ENCODE data around the gene CIPC.

Gene CIPC

GRCh38 chr14:77091518-77091917, 6.5 kb upstream of the CIPC start:
- Histone ChIP-seq H3K9ac (ENCODE audit: low read length) (no peak overlapping the region), H2AFZ (ENCODE audit: low read depth, low read length, severe bottlenecking) (no peak overlapping the region), H3K9me2 (replicated peaks; ENCODE audit: insufficient read depth, low read length) (no peaks in the 10 kb centered on the region), H4K20me1 (ENCODE audit: low read depth, low read length) (no peaks in the 10 kb centered on the region), H3K27ac (ENCODE audit: low read depth, low read length) (no peak overlapping the region), H3K36me3 (ENCODE audit: low read length) (no peaks in the 10 kb centered on the region), H3K9me3 (ENCODE audit: insufficient read depth, low read length) (peaks cover 10% of the 10 kb centered on the region; the same call in 1 of the 2 replicates), H3K79me2 (ENCODE audit: insufficient read depth, low read length) (no peaks in the 10 kb centered on the region), H3K4me2 (ENCODE audit: low read depth, low read length, poor library complexity, severe bottlenecking) (no peak overlapping the region), H3K4me3 (ENCODE audit: insufficient read depth, low read length, poor library complexity, severe bottlenecking) (no peak overlapping the region), H3K27me3 (ENCODE audit: low read length) (no peaks in the 10 kb centered on the region), H3F3A (ENCODE audit: insufficient read depth) (peaks cover 6% of the 10 kb centered on the region)
- TF ChIP-seq CTCF (IDR thresholded peaks at IDR 0.05; ENCODE audit: insufficient read depth, low read length, poor library complexity, severe bottlenecking), result no peak
- TF ChIP-seq EZH2phosphoT487 (conservative IDR thresholded peaks at IDR 0.05; ENCODE audit: low read length), result no peak

GRCh38 chr14:77092676-77093075, 5.4 kb upstream of the CIPC start:
- Histone ChIP-seq H4K20me1 (ENCODE audit: low read depth, low read length) (no peaks in the 10 kb centered on the region), H2AFZ (ENCODE audit: low read depth, low read length, severe bottlenecking) (no peak overlapping the region), H3K4me3 (ENCODE audit: insufficient read depth, low read length, poor library complexity, severe bottlenecking) (no peak overlapping the region), H3K9me3 (ENCODE audit: insufficient read depth, low read length) (peaks cover 10% of the 10 kb centered on the region; the same call in 1 of the 2 replicates), H3F3A (ENCODE audit: insufficient read depth) (peaks cover 6% of the 10 kb centered on the region), H3K36me3 (ENCODE audit: low read length) (no peaks in the 10 kb centered on the region), H3K4me2 (ENCODE audit: low read depth, low read length, poor library complexity, severe bottlenecking) (no peak overlapping the region), H3K79me2 (ENCODE audit: insufficient read depth, low read length) (no peaks in the 10 kb centered on the region), H3K9me2 (replicated peaks; ENCODE audit: insufficient read depth, low read length) (no peaks in the 10 kb centered on the region), H3K27ac (ENCODE audit: low read depth, low read length) (no peak overlapping the region), H3K9ac (ENCODE audit: low read length) (no peak overlapping the region), H3K27me3 (ENCODE audit: low read length) (no peaks in the 10 kb centered on the region)
- TF ChIP-seq CTCF (IDR thresholded peaks at IDR 0.05; ENCODE audit: insufficient read depth, low read length, poor library complexity, severe bottlenecking) (no peak), EZH2phosphoT487 (conservative IDR thresholded peaks at IDR 0.05; ENCODE audit: low read length) (no peak)

DNA sequence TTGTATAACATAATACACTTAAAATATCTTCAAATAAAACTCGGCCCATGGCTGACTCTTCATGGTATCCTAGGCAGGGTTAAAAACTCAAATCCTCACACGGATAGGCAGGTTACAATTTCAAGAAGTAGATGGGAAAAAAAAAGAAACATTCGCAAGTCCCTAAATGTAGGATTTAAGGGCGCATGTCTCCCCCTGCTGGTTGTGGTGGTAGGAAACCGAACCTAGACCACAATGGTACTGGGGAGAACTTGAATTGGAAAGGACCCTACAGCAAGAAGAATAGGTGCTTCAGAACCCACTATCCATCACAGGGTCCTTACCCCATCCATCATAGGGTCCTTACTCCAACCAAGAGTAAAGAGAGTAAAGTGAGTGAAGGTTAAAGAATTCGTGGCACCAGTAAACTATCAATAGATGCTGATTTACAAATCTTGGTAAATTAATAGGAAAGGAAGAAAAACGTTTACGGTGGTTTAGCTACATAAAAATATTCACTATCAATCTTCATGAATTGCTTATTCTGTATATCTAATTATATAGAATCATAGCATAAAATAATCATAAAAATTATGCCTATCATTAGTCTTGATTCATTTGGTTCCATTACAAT, 3.3 kb upstream of the CIPC start:
- H3K79me2 ChIP-seq (ENCODE audit: insufficient read depth, low read length), result no peaks in the 10 kb centered on the region
- peaks cover 6% of the 10 kb centered on the region for H3F3A ChIP-seq (ENCODE audit: insufficient read depth)
- H3K4me3 ChIP-seq (ENCODE audit: insufficient read depth, low read length, poor library complexity, severe bottlenecking), result no peak overlapping the region
- no peak overlapping the region for H3K4me2 ChIP-seq (ENCODE audit: low read depth, low read length, poor library complexity, severe bottlenecking)
- H3K27me3 ChIP-seq (ENCODE audit: low read length), result no peaks in the 10 kb centered on the region
- H4K20me1 ChIP-seq (ENCODE audit: low read depth, low read length), result no peaks in the 10 kb centered on the region
- no peaks in the 10 kb centered on the region for H3K36me3 ChIP-seq (ENCODE audit: low read length)
- peaks cover 10% of the 10 kb centered on the region; the same call in 1 of the 2 replicates for H3K9me3 ChIP-seq (ENCODE audit: insufficient read depth, low read length)
- H3K9ac ChIP-seq (ENCODE audit: low read length), result no peak overlapping the region
- TF ChIP-seq CTCF (IDR thresholded peaks at IDR 0.05; ENCODE audit: insufficient read depth, low read length, poor library complexity, severe bottlenecking), result peak; percentile 67
- no peak for TF ChIP-seq EZH2phosphoT487 (conservative IDR thresholded peaks at IDR 0.05; ENCODE audit: low read length)
- no peaks in the 10 kb centered on the region for H3K9me2 ChIP-seq (replicated peaks; ENCODE audit: insufficient read depth, low read length)
- no peak overlapping the region for H3K27ac ChIP-seq (ENCODE audit: low read depth, low read length)
- H2AFZ ChIP-seq (ENCODE audit: low read depth, low read length, severe bottlenecking), result no peak overlapping the region

Data from SU-DHL-6 (cell line).